Measurements from ENCODE around the gene C5orf52.
"Not testable (repeated sequence)": the region's sequence is repeated elsewhere in the genome, so short reads cannot be mapped to it uniquely, and the experiment has no call there.

Gene C5orf52

DNA sequence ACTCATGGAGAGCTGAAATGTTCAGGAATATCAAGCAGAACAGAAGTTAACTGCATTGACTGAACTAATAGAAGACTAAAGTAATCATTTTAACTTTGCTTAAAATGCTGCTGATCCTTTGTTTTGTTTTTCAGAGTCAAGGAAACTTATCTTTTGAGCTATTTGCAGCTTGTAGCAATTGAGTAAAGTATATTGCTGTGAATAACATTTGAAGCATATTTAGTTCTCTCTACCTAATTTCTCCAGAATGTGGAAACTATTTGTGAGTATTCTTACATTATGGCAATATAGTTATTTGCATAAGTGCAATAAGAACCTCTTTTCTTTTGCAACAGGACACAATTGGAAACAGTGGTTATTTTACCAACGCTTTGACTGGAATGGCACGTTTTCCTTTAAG is 13.8 kb upstream of the C5orf52 start:
- H3K9me3 ChIP-seq (ENCODE audit: control insufficient read depth, low read length), result peaks cover 47% of the 10 kb centered on the region
- no peak for DNase-seq (ENCODE audit: low read depth)
- no peaks in the 10 kb centered on the region for H3K4me1 ChIP-seq (ENCODE audit: control insufficient read depth, insufficient read depth, low read length)
- H3K4me3 ChIP-seq (ENCODE audit: low read length), result no peak overlapping the region
- no peaks in the 10 kb centered on the region for H3K27me3 ChIP-seq (replicated peaks; ENCODE audit: control insufficient read depth, insufficient read depth, low read length)
- no peak overlapping the region for H3K9ac ChIP-seq (ENCODE audit: low read length)
- H3K36me3 ChIP-seq (ENCODE audit: control insufficient read depth, insufficient read depth, low read length, severe bottlenecking), result no peaks in the 10 kb centered on the region

- Histone ChIP-seq H3K4me1 (ENCODE audit: control insufficient read depth, insufficient read depth, low read length) (no peaks in the 10 kb centered on the region), H3K4me3 (ENCODE audit: low read length) (no peak overlapping the region), H3K9me3 (ENCODE audit: control insufficient read depth, low read length) (peaks cover 34% of the 10 kb centered on the region), H3K9ac (ENCODE audit: low read length) (no peak overlapping the region), H3K27me3 (replicated peaks; ENCODE audit: control insufficient read depth, insufficient read depth, low read length) (no peaks in the 10 kb centered on the region), H3K36me3 (ENCODE audit: control insufficient read depth, insufficient read depth, low read length, severe bottlenecking) (no peaks in the 10 kb centered on the region)
- DNase-seq (ENCODE audit: low read depth), result no peak
These were observed 12.4 kb upstream of the C5orf52 start for GRCh38 chr5:157658893-157659292.

GRCh38 chr5:157659868-157660660 is 11.3 kb upstream of the C5orf52 start:
- Histone ChIP-seq H3K9ac (ENCODE audit: low read length) (no peak overlapping the region), H3K4me3 (ENCODE audit: low read length) (no peak overlapping the region), H3K36me3 (ENCODE audit: control insufficient read depth, insufficient read depth, low read length, severe bottlenecking) (no peaks in the 10 kb centered on the region), H3K4me1 (ENCODE audit: control insufficient read depth, insufficient read depth, low read length) (no peaks in the 10 kb centered on the region), H3K9me3 (ENCODE audit: control insufficient read depth, low read length) (peaks cover 26% of the 10 kb centered on the region), H3K27me3 (replicated peaks; ENCODE audit: control insufficient read depth, insufficient read depth, low read length) (no peaks in the 10 kb centered on the region)
- no peak for DNase-seq (ENCODE audit: low read depth)

DNA sequence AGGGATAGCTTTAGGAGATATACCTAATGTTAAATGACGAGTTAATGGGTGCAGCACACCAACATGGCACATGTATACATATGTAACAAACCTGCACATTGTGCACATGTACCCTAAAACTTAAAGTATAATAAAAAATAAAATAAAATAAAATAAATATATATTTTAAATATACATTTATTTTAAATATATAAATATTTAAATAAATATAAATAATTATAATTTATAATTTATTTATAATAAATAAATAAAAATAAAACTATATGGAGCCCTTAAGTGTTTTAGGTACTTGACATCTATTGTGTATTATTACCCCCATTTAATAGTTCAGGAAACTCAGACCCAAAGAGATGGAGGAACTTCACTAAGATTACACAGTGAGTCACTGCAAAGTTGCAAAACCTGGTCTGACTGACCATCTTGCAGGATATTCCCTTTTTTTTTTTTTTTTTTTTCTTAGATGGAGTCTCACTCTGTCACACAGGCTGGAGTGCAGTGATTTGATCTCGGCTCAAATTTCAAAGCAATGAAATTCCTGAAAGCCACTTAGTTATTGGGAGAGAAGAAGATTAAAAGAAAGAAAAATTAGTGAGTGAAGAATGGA is 5.8 kb upstream of the C5orf52 start:
- Histone ChIP-seq H3K4me1 (ENCODE audit: control insufficient read depth, insufficient read depth, low read length) (no peaks in the 10 kb centered on the region), H3K36me3 (ENCODE audit: control insufficient read depth, insufficient read depth, low read length, severe bottlenecking) (no peaks in the 10 kb centered on the region), H3K27me3 (replicated peaks; ENCODE audit: control insufficient read depth, insufficient read depth, low read length) (peaks cover 15% of the 10 kb centered on the region), H3K9ac (ENCODE audit: low read length) (no peak overlapping the region), H3K4me3 (ENCODE audit: low read length) (no peak overlapping the region), H3K9me3 (ENCODE audit: control insufficient read depth, low read length) (no peaks in the 10 kb centered on the region)
- DNase-seq (ENCODE audit: low read depth), result peak; percentile 78

- peaks cover 22% of the 10 kb centered on the region for H3K27me3 ChIP-seq (replicated peaks; ENCODE audit: control insufficient read depth, insufficient read depth, low read length)
- no peak overlapping the region for H3K4me3 ChIP-seq (ENCODE audit: low read length)
These were observed 3.0 kb upstream of the C5orf52 start for GRCh38 chr5:157668356-157668755.

GRCh38 chr5:157669701-157670097 is 1.6 kb upstream of the C5orf52 start:
- Histone ChIP-seq H3K4me3 (ENCODE audit: low read length) (no peak overlapping the region), H3K27me3 (replicated peaks; ENCODE audit: control insufficient read depth, insufficient read depth, low read length) (peaks cover 22% of the 10 kb centered on the region), H3K9ac (ENCODE audit: low read length) (no peak overlapping the region), H3K9me3 (ENCODE audit: control insufficient read depth, low read length) (no peaks in the 10 kb centered on the region), H3K4me1 (ENCODE audit: control insufficient read depth, insufficient read depth, low read length) (peaks cover 11% of the 10 kb centered on the region), H3K36me3 (ENCODE audit: control insufficient read depth, insufficient read depth, low read length, severe bottlenecking) (no peaks in the 10 kb centered on the region)
- no peak for DNase-seq (ENCODE audit: low read depth)

More at GRCh38 chr5:157668356-157668755, 3.0 kb upstream of the C5orf52 start:
- Histone ChIP-seq H3K9ac (ENCODE audit: low read length) (no peak overlapping the region), H3K36me3 (ENCODE audit: control insufficient read depth, insufficient read depth, low read length, severe bottlenecking) (no peaks in the 10 kb centered on the region), H3K4me1 (ENCODE audit: control insufficient read depth, insufficient read depth, low read length) (peaks cover 11% of the 10 kb centered on the region), H3K9me3 (ENCODE audit: control insufficient read depth, low read length) (no peaks in the 10 kb centered on the region)
- no peak for DNase-seq (ENCODE audit: low read depth)

DNA sequence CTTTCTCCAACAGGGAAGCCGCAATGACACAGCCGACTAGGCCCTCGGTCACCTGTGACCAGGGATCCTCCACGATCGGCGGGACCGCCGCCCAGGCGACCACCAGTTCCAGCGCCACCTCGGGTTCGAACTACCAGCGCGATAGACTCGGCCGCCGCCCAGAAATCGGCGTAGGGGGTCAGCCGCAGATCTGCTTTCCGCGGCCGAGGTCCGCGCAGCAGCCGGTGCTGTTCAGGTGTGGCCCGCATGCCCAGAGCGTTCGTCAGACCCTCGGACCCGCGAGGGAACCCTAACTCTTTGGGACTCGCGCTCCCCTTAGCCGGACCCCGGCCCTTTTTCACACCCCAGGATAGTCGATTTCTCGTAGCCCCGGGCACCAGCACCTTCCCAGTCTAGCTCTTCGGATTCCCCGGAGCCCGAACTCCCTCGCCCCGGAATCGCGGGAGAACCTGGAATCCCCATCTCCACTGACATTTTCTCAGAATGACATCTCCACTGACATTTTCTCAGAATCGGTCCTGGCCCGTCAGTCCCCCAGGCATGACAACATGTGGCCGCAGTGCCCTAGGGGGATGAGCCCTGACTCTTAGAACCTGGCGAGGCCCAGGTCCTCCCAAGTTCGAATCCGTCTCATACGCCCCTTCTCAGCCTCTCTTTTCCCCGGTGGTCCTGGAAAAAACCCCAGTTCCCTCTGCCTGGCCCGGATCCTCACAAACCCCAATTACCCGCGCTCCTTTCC is 428 bp downstream of the C5orf52 start:
- H3K4me3 ChIP-seq (ENCODE audit: low read length), result peak overlapping the region; percentile 84
- H3K4me1 ChIP-seq (ENCODE audit: control insufficient read depth, insufficient read depth, low read length), result peaks cover 11% of the 10 kb centered on the region
- no peak for DNase-seq (ENCODE audit: low read depth)
- H3K9me3 ChIP-seq (ENCODE audit: control insufficient read depth, low read length), result no peaks in the 10 kb centered on the region
- H3K36me3 ChIP-seq (ENCODE audit: control insufficient read depth, insufficient read depth, low read length, severe bottlenecking), result no peaks in the 10 kb centered on the region
- peak overlapping the region; percentile 65 for H3K9ac ChIP-seq (ENCODE audit: low read length)
- H3K27me3 ChIP-seq (replicated peaks; ENCODE audit: control insufficient read depth, insufficient read depth, low read length), result peaks cover 22% of the 10 kb centered on the region

- no peaks in the 10 kb centered on the region for H3K9me3 ChIP-seq (ENCODE audit: control insufficient read depth, low read length)
- H3K4me1 ChIP-seq (ENCODE audit: control insufficient read depth, insufficient read depth, low read length), result peaks cover 11% of the 10 kb centered on the region
- H3K4me3 ChIP-seq (ENCODE audit: low read length), result no peak overlapping the region
- H3K36me3 ChIP-seq (ENCODE audit: control insufficient read depth, insufficient read depth, low read length, severe bottlenecking), result no peaks in the 10 kb centered on the region
- DNase-seq (ENCODE audit: low read depth), result no peak
- peaks cover 22% of the 10 kb centered on the region for H3K27me3 ChIP-seq (replicated peaks; ENCODE audit: control insufficient read depth, insufficient read depth, low read length)
- H3K9ac ChIP-seq (ENCODE audit: low read length), result no peak overlapping the region
These were observed 1.6 kb downstream of the C5orf52 start for GRCh38 chr5:157672976-157673375.

DNA sequence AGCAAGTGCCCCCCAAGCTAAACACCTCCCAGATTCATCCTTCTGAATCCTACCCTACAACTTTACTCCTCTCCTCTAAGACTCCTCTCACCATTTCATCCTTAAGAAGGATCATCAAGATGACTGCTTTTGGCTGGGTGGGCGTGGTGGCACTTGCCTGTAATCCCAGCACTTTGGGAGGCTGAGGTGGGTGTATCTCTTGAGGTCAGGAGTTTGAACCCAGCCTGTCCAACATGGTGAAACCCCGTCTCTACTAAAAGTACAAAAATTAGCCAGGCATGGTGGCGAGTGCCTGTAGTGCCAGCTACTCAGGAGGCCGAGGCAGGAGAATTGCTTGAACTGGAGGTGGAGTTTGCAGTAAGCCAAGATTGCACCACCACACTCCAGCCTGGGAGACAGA is 3.0 kb downstream of the C5orf52 start:
- not testable (repeated sequence) for H3K4me3 ChIP-seq (ENCODE audit: low read length); H3K36me3 ChIP-seq (ENCODE audit: control insufficient read depth, insufficient read depth, low read length, severe bottlenecking); H3K9ac ChIP-seq (ENCODE audit: low read length); H3K9me3 ChIP-seq (ENCODE audit: control insufficient read depth, low read length); DNase-seq (ENCODE audit: low read depth)
- peaks cover 11% of the 10 kb centered on the region for H3K4me1 ChIP-seq (ENCODE audit: control insufficient read depth, insufficient read depth, low read length)
- peaks cover 14% of the 10 kb centered on the region for H3K27me3 ChIP-seq (replicated peaks; ENCODE audit: control insufficient read depth, insufficient read depth, low read length)

DNA sequence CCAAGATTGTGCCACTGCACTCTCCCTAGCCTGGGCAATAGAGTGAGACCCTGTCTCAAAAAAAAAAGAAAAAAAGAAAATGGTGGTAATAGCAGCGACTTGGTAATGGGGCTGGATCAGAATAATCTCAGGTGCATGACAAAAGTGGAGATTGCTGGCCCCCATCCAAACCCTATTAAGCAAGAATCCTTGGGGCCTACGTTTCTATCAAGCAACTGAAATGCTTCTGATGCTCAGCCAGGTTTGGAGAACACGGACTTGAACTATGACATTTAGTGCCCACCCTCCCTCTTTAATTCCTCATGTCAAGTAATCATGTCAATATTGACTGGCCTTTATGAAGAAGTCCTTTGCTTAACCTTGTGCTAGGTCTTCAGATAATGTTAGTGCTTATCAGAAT is 6.6 kb downstream of the C5orf52 start:
- DNase-seq (ENCODE audit: low read depth), result no peak

GRCh38 chr5:157679801-157680200 is 8.5 kb downstream of the C5orf52 start:
- no peaks in the 10 kb centered on the region for H3K4me1 ChIP-seq (ENCODE audit: control insufficient read depth, insufficient read depth, low read length)
- H3K36me3 ChIP-seq (ENCODE audit: control insufficient read depth, insufficient read depth, low read length, severe bottlenecking), result no peaks in the 10 kb centered on the region
- H3K4me3 ChIP-seq (ENCODE audit: low read length), result no peak overlapping the region
- no peak for DNase-seq (ENCODE audit: low read depth)
- H3K9ac ChIP-seq (ENCODE audit: low read length), result no peak overlapping the region
- peaks cover 5% of the 10 kb centered on the region for H3K27me3 ChIP-seq (replicated peaks; ENCODE audit: control insufficient read depth, insufficient read depth, low read length)
- H3K9me3 ChIP-seq (ENCODE audit: control insufficient read depth, low read length), result no peaks in the 10 kb centered on the region

More for the DNA sequence above, 6.6 kb downstream of the C5orf52 start:
- no peaks in the 10 kb centered on the region for H3K4me1 ChIP-seq (ENCODE audit: control insufficient read depth, insufficient read depth, low read length)
- no peaks in the 10 kb centered on the region for H3K36me3 ChIP-seq (ENCODE audit: control insufficient read depth, insufficient read depth, low read length, severe bottlenecking)
- H3K9ac ChIP-seq (ENCODE audit: low read length), result no peak overlapping the region
- H3K9me3 ChIP-seq (ENCODE audit: control insufficient read depth, low read length), result no peaks in the 10 kb centered on the region
- peaks cover 5% of the 10 kb centered on the region for H3K27me3 ChIP-seq (replicated peaks; ENCODE audit: control insufficient read depth, insufficient read depth, low read length)
- no peak overlapping the region for H3K4me3 ChIP-seq (ENCODE audit: low read length)
